HepG2 (cell line): ENCODE data around the gene CCDC157. TPM values are rescaled to one million over a fixed set of nuclear protein-coding genes. Genes with fewer than 3 reads are reported as not detected.
A peak's percentile ranks its signal among the peaks of the same experiment; 100 is the strongest.

Experiments
- ATRX ChIP-seq: sonication (generic); formaldehyde crosslinking; IDR thresholded peaks from 2 replicates; pipeline ENCODE4 v1.4.0; 2020; ENCODE audit warnings: missing genetic modification reagents, borderline replicate concordance
- BORCS8-MEF2B ChIP-seq: sonication (generic); formaldehyde crosslinking; IDR thresholded peaks from 2 replicates; pipeline ENCODE4 v1.8.0; 2022; ENCODE audit warnings: mild to moderate bottlenecking, missing genetic modification reagents
- CEBPG ChIP-seq: IDR thresholded peaks from 2 replicates; pipeline ENCODE4 v1.6.1; 2016
- ERF ChIP-seq: IDR thresholded peaks from 2 replicates; pipeline ENCODE4 v1.6.1; 2018; ENCODE audit warnings: missing biosample characterization, missing genetic modification reagents
- GATAD2A ChIP-seq: IDR thresholded peaks from 2 replicates; pipeline ENCODE4 v1.6.1; 2016
- JUNB ChIP-seq: sonication (generic); formaldehyde crosslinking; IDR thresholded peaks from 2 replicates; pipeline ENCODE4 v1.8.0; 2022; ENCODE audit warnings: missing genetic modification reagents, mild to moderate bottlenecking, borderline replicate concordance
- KAT8 ChIP-seq: IDR thresholded peaks from 2 replicates; pipeline ENCODE4 v1.6.1; 2016; ENCODE audit warnings: missing genetic modification reagents, missing compliant biosample characterization
- KLF16 ChIP-seq, 2 experiments: sonication (generic) in 1 of 2; formaldehyde crosslinking in 1 of 2; IDR thresholded peaks; 2 replicates each; pipeline versions ENCODE4 v1.6.1 to v1.8.0; 2016 to 2023; ENCODE audit warnings: missing genetic modification reagents in 2 of 2, missing compliant biosample characterization in 1 of 2
- MAZ ChIP-seq, 2 experiments: sonication (generic) in 1 of 2; formaldehyde crosslinking in 1 of 2; IDR thresholded peaks; 2 replicates each; pipeline versions ENCODE4 v1.5.0 to v1.6.1; 2012 to 2020; ENCODE audit warnings: low read depth in 2 of 2, mild to moderate bottlenecking in 2 of 2, borderline replicate concordance in 1 of 2, improper control_type of control experiment in 1 of 2, low read length in 1 of 2, missing genetic modification reagents in 1 of 2, moderate library complexity in 1 of 2
- MIER3 ChIP-seq: IDR thresholded peaks from 2 replicates; pipeline ENCODE4 v1.6.1; 2016; ENCODE audit warnings: missing compliant biosample characterization, borderline replicate concordance
- MYC ChIP-seq: sonication (generic); formaldehyde crosslinking; IDR thresholded peaks from 2 replicates; pipeline ENCODE4 v1.9.0; 2021; ENCODE audit warnings: missing genetic modification reagents, borderline replicate concordance
- PCBP2 ChIP-seq: fragments of 200-400 bp; formaldehyde crosslinking; optimal IDR thresholded peaks from 2 replicates; pipeline ENCODE3; 2018; ENCODE audit warnings: low read length, low read depth; ENCODE audit not compliant: poor library complexity, severe bottlenecking
- POLR2AphosphoS5 ChIP-seq: IDR thresholded peaks from 2 replicates; pipeline ENCODE4 v1.6.1; 2012; ENCODE audit warnings: low read depth, low read length
- RARA ChIP-seq: IDR thresholded peaks from 2 replicates; pipeline ENCODE4 v1.6.1; 2016; ENCODE audit warnings: missing genetic modification reagents, missing compliant biosample characterization
- RBFOX2 ChIP-seq: fragments of 200-400 bp; formaldehyde crosslinking; IDR thresholded peaks from 2 replicates; pipeline ENCODE4 v1.6.1; 2017; ENCODE audit warnings: low read depth, mild to moderate bottlenecking, low read length
- RBM22 ChIP-seq: fragments of 200-400 bp; formaldehyde crosslinking; optimal IDR thresholded peaks from 2 replicates; pipeline ENCODE3; 2017; ENCODE audit warnings: mild to moderate bottlenecking, low read length, moderate library complexity
- RCOR2 ChIP-seq: IDR thresholded peaks from 2 replicates; pipeline ENCODE4 v1.6.1; 2016; ENCODE audit warnings: missing biosample characterization, missing genetic modification reagents
- RFX5 ChIP-seq: IDR thresholded peaks from 2 replicates; pipeline ENCODE4 v1.6.1; 2011; ENCODE audit warnings: low read depth, low read length, improper control_type of control experiment
- SOX5 ChIP-seq: IDR thresholded peaks from 2 replicates; pipeline ENCODE4 v1.6.1; 2016; ENCODE audit warnings: borderline replicate concordance
- TARDBP ChIP-seq: sonication (generic); formaldehyde crosslinking; IDR thresholded peaks from 2 replicates; pipeline ENCODE4 v1.8.0; 2022; ENCODE audit warnings: mild to moderate bottlenecking, missing genetic modification reagents
- TBX2 ChIP-seq: sonication (generic); formaldehyde crosslinking; IDR thresholded peaks from 2 replicates; pipeline ENCODE4 v1.5.0; 2020; ENCODE audit warnings: missing genetic modification reagents, mild to moderate bottlenecking, borderline replicate concordance
- ZFP37 ChIP-seq: sonication (generic); formaldehyde crosslinking; IDR thresholded peaks from 2 replicates; pipeline ENCODE4 v1.4.0; 2020; ENCODE audit warnings: missing genetic modification reagents, borderline replicate concordance
- ZNF12 ChIP-seq: sonication (generic); formaldehyde crosslinking; IDR thresholded peaks from 2 replicates; pipeline ENCODE4 v1.5.0; 2020; ENCODE audit warnings: missing genetic modification reagents
- ZNF501 ChIP-seq: sonication (generic); formaldehyde crosslinking; IDR thresholded peaks from 2 replicates; pipeline ENCODE4 v1.5.1; 2020; ENCODE audit warnings: mild to moderate bottlenecking, moderate library complexity, missing genetic modification reagents
- ZNF615 ChIP-seq: sonication (generic); formaldehyde crosslinking; IDR thresholded peaks from 2 replicates; pipeline ENCODE4 v1.5.0; 2020; ENCODE audit warnings: mild to moderate bottlenecking, missing genetic modification reagents, borderline replicate concordance
- ZNF772 ChIP-seq: sonication (generic); formaldehyde crosslinking; IDR thresholded peaks from 2 replicates; pipeline ENCODE4 v1.5.0; 2020; ENCODE audit warnings: mild to moderate bottlenecking, missing genetic modification reagents
- ZNF777 ChIP-seq: sonication (generic); formaldehyde crosslinking; IDR thresholded peaks from 2 replicates; pipeline ENCODE4 v1.4.0; 2020; ENCODE audit warnings: missing genetic modification reagents
- polyA plus RNA-seq, 8 experiments: library from polyadenylated mRNA; depleted of rRNA in 3 of 8; stranded (reverse) in 7 of 8; unstranded in 1 of 8; fragments of >200 nt; fragmentation: Illumina TruSeq in 4 of 8; extraction: Trizol in 4 of 8; gene quantifications; 2 replicates each; pipeline versions ENCODE4 v1.2.1 to v1.2.3, GENCODE V29; 2011 to 2016; ENCODE audit warnings: low read depth in 4 of 8, missing spikeins in 1 of 8, mixed read lengths in 1 of 8; ENCODE audit not compliant: insufficient read depth in 1 of 8
- total RNA-seq, 5 experiments: library from RNA; depleted of rRNA; stranded (reverse); fragments of >200 nt; fragmentation: Illumina TruSeq; extraction: Trizol; gene quantifications; 2 replicates each; pipeline ENCODE4 v1.2.3, GENCODE V29; 2016; ENCODE audit warnings: low read depth in 1 of 5
- TF ChIP-seq, protein P1 (sequence below): sonication (generic); formaldehyde crosslinking; IDR thresholded peaks from 2 replicates; pipeline ENCODE4 v1.4.0; 2020; ENCODE audit warnings: mild to moderate bottlenecking, low read depth, missing genetic modification reagents
- TF ChIP-seq, protein P2 (sequence below): IDR thresholded peaks from 2 replicates; pipeline ENCODE4 v1.6.1; 2012; ENCODE audit warnings: low read depth, low read length, improper control_type of control experiment

The CCDC157 gene
- total and polyA plus RNA-seq, 2 of the 13 experiments (the other 11 are each of a cell fraction or from before 2014, with no cell fraction given), result 1.4 to 1.6 TPM

- TF ChIP-seq GATAD2A (CRISPR knock-in tag) (peak; percentile 64), ZNF12 (CRISPR knock-in tag) (no peak), RBM22 (no peak), TBX2 (CRISPR knock-in tag) (peak; percentile 37; the same call in 1 of the 2 replicates), KAT8 (CRISPR knock-in tag) (0 out of 2 replicates have a peak, but pooled peaks have one; percentile 36), MAZ (IDR thresholded peaks at IDR 0.05; ENCODE audit: borderline replicate concordance, low read depth, low read length) (no peak), MAZ (CRISPR knock-in tag; IDR thresholded peaks at IDR 0.05; ENCODE audit: low read depth) (0 out of 2 replicates have a peak, but pooled peaks have one; percentile 34), ERF (CRISPR knock-in tag) (0 out of 2 replicates have a peak, but pooled peaks have one; percentile 52), KLF16 (CRISPR knock-in tag; IDR thresholded peaks at IDR 0.05) (peak in 1 of 2 experiments; percentile 60; a peak in 2 of 4 replicates), ZNF772 (CRISPR knock-in tag) (0 out of 2 replicates have a peak, but pooled peaks have one; percentile 24), ZNF615 (CRISPR knock-in tag) (no peak), ZNF501 (peak; percentile 31; the same call in 1 of the 2 replicates), RARA (CRISPR knock-in tag) (peak; percentile 31; the same call in 1 of the 2 replicates), MYC (CRISPR knock-in tag) (peak; percentile 40; the same call in 1 of the 2 replicates), BORCS8-MEF2B (CRISPR knock-in tag) (peak; percentile 68; the same call in 1 of the 2 replicates), RBFOX2 (no peak), ZFP37 (no peak), CEBPG (CRISPR knock-in tag) (peak; percentile 15; the same call in 1 of the 2 replicates), MIER3 (CRISPR knock-in tag) (peak; percentile 33; the same call in 1 of the 2 replicates), PCBP2 (no peak), ZNF777 (CRISPR knock-in tag) (no peak), RFX5 (no peak), JUNB (CRISPR knock-in tag) (no peak), RCOR2 (peak; percentile 63; the same call in 1 of the 2 replicates), ATRX (no peak), POLR2AphosphoS5 (no peak), SOX5 (CRISPR knock-in tag) (peak; percentile 68), TARDBP (CRISPR knock-in tag) (0 out of 2 replicates have a peak, but pooled peaks have one; percentile 37)
- TF ChIP-seq, protein P1, sequence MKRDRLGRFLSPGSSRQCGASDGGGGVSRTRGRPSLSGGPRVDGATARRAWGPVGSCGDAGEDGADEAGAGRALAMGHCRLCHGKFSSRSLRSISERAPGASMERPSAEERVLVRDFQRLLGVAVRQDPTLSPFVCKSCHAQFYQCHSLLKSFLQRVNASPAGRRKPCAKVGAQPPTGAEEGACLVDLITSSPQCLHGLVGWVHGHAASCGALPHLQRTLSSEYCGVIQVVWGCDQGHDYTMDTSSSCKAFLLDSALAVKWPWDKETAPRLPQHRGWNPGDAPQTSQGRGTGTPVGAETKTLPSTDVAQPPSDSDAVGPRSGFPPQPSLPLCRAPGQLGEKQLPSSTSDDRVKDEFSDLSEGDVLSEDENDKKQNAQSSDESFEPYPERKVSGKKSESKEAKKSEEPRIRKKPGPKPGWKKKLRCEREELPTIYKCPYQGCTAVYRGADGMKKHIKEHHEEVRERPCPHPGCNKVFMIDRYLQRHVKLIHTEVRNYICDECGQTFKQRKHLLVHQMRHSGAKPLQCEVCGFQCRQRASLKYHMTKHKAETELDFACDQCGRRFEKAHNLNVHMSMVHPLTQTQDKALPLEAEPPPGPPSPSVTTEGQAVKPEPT (CRISPR knock-in tag), result 0 out of 2 replicates have a peak, but pooled peaks have one; percentile 32
- TF ChIP-seq, protein P2, sequence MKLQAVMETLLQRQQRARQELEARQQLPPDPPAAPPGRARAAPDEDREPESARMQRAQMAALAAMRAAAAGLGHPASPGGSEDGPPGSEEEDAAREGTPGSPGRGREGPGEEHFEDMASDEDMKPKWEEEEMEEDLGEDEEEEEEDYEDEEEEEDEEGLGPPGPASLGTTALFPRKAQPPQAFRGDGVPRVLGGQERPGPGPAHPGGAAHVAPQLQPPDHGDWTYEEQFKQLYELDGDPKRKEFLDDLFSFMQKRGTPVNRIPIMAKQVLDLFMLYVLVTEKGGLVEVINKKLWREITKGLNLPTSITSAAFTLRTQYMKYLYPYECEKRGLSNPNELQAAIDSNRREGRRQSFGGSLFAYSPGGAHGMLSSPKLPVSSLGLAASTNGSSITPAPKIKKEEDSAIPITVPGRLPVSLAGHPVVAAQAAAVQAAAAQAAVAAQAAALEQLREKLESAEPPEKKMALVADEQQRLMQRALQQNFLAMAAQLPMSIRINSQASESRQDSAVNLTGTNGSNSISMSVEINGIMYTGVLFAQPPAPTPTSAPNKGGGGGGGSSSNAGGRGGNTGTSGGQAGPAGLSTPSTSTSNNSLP, result peak; percentile 16; the same call in 1 of the 2 replicates
Measured at GRCh38 chr22:30390974-30391691, 34.3 kb downstream of the CCDC157 start (continued).
